Activated naive CD4-positive, alpha-beta T cell treated with anti-CD3 and anti-CD28 coated beads, Interleukin-2, amount 50 U/mL, for 24 hours (primary cell): ENCODE results near the gene HOXB6.
A peak's percentile ranks its signal among the peaks of the same experiment; 100 is the strongest.

Experiments
- H3K27ac Mint-ChIP-seq: one replicate; pipeline ENCODE4 v1.8.0; 2021; ENCODE audit warnings: mild to moderate bottlenecking, mixed read lengths
- H3K27me3 Mint-ChIP-seq: one replicate; pipeline ENCODE4 v1.8.0; 2021; ENCODE audit warnings: mixed read lengths
- H3K36me3 Mint-ChIP-seq: one replicate; pipeline ENCODE4 v1.8.0; 2021; ENCODE audit warnings: mixed read lengths
- H3K4me1 Mint-ChIP-seq: one replicate; pipeline ENCODE4 v1.8.0; 2021; ENCODE audit warnings: mixed read lengths
- H3K4me3 Mint-ChIP-seq: one replicate; pipeline ENCODE4 v1.8.0; 2021; ENCODE audit warnings: mild to moderate bottlenecking, mixed read lengths
- H3K9me3 Mint-ChIP-seq: one replicate; pipeline ENCODE4 v1.8.0; 2021; ENCODE audit warnings: mixed read lengths

Gene HOXB6

DNA sequence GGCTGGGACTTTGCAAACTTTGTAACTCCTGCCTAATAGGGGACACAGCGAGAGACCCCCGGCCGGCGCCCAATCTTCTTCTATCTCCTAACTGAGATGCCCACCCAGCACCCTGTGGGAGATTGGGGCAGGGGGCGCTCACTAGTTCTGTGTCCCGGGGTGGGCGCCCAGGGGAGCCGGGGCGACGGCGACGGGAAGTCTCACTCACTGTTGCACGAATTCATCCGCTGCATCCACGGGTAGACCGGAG lies 7.3 kb downstream of the HOXB6 start:
- Mint-ChIP-seq H3K4me1 (peaks cover 46% of the 10 kb centered on the region), H3K36me3 (peaks cover 2% of the 10 kb centered on the region), H3K4me3 (peak overlapping the region; percentile 93), H3K9me3 (no peaks in the 10 kb centered on the region), H3K27ac (no peak overlapping the region), H3K27me3 (peaks cover 80% of the 10 kb centered on the region)

DNA sequence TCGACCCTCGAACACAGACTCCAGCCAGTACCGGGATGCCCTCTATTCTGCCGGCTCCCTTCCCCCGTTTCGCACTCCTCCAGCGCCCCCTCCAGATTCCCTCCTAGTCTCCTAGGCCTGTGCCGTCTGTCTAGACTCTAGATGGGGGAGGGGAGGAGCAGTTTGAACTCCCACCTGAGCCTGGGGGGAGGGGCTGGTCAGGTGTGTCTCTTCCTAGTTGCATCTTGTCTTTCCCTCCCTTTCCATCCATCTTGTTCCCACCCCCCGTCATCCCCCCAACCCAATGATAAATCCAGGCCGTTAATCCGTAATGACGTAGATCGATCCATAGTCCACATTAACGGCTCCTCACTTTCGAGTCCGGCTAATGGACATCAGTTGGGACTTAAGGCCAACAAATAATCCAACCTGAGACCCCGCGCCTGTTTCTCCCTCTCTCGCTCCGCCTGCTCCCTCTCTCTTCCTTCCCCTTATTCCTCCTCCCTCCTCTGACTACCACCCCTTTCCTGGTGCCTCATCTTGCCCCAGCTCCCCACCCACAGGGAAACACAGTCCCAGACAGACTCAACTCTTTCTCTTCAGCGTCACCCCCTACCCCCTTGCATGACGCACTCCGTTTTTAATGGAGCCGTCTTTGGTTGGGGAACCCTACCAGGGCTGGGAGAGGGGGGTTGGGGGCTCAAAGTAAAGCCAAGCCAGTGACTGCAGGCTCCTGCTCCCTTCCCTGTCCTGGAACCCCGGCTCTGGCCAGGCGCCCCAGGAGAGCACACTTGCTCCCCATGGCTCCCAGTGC lies 7.9 kb downstream of the HOXB6 start:
- Mint-ChIP-seq H3K27me3 (peaks cover 80% of the 10 kb centered on the region), H3K9me3 (no peaks in the 10 kb centered on the region), H3K4me1 (peaks cover 48% of the 10 kb centered on the region), H3K4me3 (peak overlapping the region; percentile 93), H3K27ac (peak overlapping the region; percentile 77), H3K36me3 (peaks cover 2% of the 10 kb centered on the region)

DNA sequence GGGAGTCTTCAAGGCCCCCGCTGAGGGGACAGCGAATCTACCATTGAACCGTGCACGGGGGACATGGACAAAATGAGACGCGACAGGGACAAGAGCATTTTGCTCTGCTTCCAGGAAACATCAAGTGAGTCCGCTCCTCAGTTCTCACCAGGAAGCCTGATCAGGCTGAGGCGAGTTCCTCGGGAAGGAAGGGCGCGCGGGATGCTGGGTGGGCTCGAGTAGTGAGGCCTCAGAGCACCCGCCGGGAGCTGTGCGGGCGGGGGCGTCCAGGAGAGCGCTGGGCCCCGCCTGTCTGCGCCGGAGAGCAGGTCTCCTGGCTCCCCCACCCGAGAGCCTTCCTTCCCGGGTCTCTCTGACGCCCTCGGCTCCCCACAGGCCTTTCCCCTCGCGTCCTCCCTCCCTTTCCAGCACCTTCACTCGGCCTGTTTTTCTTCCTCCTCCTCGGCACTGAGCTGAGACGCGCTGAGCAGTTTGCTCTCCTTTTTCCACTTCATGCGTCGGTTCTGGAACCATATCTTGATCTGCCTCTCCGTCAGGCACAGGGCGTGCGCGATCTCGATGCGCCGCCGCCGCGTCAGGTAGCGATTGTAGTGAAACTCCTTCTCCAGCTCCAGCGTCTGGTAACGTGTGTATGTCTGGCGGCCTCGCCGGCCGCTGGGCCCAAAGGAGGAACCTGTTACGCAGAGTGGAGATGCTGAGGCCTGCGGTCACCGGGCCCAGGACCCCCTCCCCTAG lies 8.6 kb downstream of the HOXB6 start:
- Mint-ChIP-seq H3K36me3 (peaks cover 2% of the 10 kb centered on the region), H3K4me1 (peaks cover 48% of the 10 kb centered on the region), H3K27ac (peak overlapping the region; percentile 77), H3K27me3 (peaks cover 80% of the 10 kb centered on the region), H3K9me3 (no peaks in the 10 kb centered on the region), H3K4me3 (peak overlapping the region; percentile 93)

DNA sequence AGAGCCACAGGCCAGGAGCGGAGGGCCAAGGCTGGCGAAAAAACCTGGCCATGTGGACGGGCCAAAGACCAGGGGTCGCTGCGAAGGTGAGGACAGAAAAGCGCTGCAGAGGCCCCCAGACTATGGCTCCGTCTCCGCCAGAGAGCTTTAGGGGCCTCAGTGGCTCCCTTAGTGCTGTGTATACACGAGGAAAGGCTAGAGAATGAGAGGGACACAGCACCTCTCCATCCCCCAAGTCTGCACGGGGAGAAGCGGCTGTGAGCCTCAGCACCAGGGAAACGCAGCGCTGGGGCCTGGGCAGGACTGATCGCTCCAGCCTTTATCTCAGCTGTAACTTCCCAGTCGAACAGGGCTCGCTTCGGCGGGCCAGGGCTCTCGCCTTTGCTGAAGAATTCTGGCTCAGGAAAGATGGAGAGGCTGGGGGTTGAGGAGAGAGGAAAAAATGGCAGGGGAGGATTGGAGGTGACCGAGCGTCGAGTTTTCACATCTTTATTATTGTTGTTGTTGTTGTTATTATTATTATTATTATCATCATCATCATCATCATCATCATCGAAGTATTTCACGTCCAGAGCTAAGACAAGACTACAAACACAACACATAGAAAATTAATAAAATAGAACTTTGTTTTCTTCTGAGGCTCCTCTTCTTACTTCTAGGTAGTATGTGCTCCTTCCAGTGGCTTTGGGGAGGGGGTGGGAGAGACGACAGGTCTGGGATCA lies 9.3 kb downstream of the HOXB6 start:
- Mint-ChIP-seq H3K4me3 (peak overlapping the region; percentile 73), H3K9me3 (no peaks in the 10 kb centered on the region), H3K4me1 (peaks cover 48% of the 10 kb centered on the region), H3K36me3 (peaks cover 2% of the 10 kb centered on the region), H3K27ac (peak overlapping the region; percentile 76), H3K27me3 (peaks cover 77% of the 10 kb centered on the region)

DNA sequence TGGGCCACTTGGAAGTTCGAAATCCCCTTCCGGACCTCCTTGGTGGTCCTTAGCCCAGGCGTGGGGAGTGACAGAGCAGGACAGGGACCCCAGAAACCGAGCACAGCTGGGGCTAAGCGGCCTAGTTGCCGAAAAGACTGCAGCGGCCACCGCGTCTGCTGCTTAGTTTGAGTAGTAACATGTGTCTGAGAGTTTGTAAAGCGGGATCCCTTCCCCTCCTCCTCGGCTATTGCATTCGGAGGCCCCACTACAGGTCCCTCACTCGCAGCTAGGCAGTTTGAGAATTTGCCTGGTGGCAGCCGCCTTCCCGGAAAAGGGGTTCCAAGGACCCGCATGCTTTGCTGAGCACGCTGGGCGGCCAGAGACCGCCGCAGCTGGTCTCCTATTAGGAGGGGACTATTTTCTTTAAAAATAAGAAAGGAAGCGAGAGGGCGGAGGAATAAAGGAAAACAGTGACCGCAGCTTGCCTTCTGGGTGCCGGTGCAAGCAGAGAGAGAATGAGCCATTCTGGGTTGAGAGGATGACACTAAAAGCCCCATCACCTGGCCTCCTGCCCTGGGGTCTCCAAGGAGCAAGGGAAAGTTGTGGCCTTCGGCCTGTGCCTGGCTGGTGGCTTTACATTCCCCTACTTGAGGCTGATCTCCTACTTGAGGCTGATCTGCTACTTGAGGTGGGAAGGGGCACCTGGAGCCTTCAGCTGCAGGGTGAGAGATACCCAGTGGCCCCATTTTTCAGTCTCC lies 10.1 kb downstream of the HOXB6 start:
- Mint-ChIP-seq H3K36me3 (peaks cover 2% of the 10 kb centered on the region), H3K27me3 (peaks cover 75% of the 10 kb centered on the region), H3K4me1 (peaks cover 50% of the 10 kb centered on the region), H3K27ac (peak overlapping the region; percentile 11), H3K9me3 (no peaks in the 10 kb centered on the region), H3K4me3 (no peak overlapping the region)

DNA sequence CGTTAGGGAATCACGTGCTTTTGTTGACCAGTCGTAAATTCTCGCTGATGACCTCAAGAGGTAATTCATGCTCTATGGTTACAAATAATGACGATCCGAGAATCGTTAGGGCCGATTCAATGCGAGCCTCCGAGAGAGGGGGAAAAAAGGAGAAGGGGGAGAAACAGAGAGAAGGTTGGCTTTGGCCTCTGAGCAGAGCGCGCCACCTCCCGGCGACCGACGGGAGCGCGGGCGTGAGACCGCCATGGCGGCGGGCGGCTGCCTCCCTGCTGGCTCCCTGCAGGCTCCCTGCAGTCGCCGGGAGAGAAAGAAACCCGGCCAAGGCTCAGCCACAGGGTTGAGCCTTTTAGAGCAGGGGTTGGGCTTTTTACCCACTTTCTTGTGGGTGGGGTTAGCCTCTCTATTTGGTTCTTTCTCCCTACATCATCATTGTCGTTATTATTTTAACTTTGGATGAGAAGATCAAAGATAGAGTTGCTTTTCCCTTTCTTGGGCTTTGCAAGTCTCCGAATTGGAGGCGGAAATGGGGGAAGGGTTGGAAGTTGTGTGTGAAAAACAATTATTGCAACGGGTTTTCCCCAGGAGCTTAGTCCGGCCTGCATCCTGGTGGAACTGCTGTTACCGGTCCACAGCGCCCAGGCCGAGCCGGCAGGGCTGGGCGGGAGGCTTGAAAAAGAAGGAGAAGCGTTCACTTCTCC lies 10.8 kb downstream of the HOXB6 start:
- Mint-ChIP-seq H3K9me3 (no peaks in the 10 kb centered on the region), H3K27ac (peak overlapping the region; percentile 11), H3K27me3 (peaks cover 73% of the 10 kb centered on the region), H3K36me3 (peaks cover 2% of the 10 kb centered on the region), H3K4me3 (peak overlapping the region; percentile 84), H3K4me1 (peaks cover 53% of the 10 kb centered on the region)

DNA sequence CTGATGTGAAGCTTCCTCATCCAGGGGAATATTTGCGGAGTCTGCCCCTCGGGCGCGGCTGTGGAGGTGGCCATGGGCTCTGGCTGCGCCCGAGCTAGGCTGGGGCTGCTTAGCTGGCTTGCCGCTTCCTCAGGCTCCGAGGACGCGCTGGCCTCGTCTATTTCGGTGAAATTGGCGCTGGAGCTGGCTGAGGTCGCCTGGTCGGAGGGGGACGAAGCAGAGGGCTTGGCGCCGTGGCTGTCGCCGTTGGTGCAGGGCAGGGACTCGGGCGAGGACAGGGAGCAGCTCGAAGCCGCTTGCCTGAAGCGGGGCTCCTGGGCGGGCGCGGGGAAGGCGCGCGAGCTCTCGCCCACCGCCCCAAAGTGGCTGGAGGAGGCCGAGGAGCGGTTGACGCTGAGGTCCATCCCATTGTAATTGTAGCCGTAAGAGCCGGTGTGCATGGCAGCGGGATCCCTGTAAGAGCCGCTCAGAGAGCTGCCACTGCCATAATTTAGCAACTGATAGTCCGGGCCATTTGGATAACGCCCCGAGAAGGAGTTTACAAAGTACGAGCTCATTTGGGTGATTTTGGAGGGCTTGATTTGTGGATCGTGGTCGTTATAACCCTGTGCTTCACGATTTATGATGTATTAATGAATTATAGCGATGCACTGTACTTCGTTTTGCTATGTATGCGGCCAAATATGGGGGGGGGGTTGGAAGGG lies 11.5 kb downstream of the HOXB6 start, which contains the start of gene HOXB5:
TSS of gene HOXB5 (minus strand) at position 654 of the 704 bp plus-strand sequence. CDS start at position 557, 97 bp downstream.
- Mint-ChIP-seq H3K36me3 (peaks cover 2% of the 10 kb centered on the region), H3K27me3 (peaks cover 70% of the 10 kb centered on the region), H3K4me3 (peak within 1 kb of the TSS; percentile 84), H3K27ac (peak within 1 kb of the TSS; percentile 62), H3K4me1 (peaks cover 47% of the 10 kb centered on the region), H3K9me3 (no peaks in the 10 kb centered on the region)

DNA sequence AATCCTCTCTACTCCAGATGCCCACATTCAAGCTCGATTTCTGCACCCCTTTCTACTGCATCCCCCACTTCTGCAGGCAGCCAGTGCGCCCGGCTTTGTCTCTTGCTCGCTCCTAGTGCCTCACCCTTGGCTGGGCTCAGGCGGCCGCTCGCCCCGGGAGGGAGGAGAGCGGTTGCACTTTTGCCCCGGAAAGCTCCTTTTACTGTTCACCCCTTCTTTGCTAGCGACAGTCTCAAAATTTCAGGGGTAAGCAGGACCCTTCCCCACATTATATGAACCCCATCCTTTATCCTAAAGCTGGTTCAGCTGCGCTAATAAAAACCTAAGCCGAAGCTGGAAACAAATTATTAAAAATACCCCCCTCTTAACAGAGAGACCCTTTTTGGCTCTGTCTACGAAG lies 12.2 kb downstream of the HOXB6 start:
- Mint-ChIP-seq H3K4me1 (peaks cover 40% of the 10 kb centered on the region), H3K4me3 (peak overlapping the region; percentile 84), H3K27me3 (peaks cover 71% of the 10 kb centered on the region), H3K9me3 (no peaks in the 10 kb centered on the region), H3K27ac (peak overlapping the region; percentile 62), H3K36me3 (peaks cover 2% of the 10 kb centered on the region)

DNA sequence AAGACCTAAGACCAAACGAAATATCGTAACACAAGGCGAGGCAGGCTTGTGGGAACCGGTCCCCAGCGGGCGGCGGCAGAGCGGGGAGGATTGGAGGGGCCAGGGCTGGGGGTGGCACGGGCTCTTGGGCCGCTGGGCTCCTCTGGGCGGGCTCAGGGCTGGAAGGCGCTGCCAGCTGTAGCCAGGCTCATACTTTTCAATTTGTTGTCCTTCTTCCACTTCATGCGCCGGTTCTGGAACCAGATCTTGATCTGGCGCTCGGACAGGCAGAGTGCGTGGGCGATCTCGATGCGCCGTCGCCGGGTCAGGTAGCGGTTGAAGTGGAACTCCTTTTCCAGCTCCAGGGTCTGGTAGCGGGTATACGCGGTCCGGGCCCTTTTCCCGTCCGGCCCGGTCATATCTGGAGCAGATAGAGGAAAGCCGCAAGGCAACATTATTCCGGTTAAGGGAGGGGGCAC lies 12.7 kb downstream of the HOXB6 start:
- peaks cover 2% of the 10 kb centered on the region for H3K36me3 Mint-ChIP-seq
- H3K4me1 Mint-ChIP-seq = peaks cover 35% of the 10 kb centered on the region
- no peaks in the 10 kb centered on the region for H3K9me3 Mint-ChIP-seq
- no peak overlapping the region for H3K27ac Mint-ChIP-seq
- no peak overlapping the region for H3K4me3 Mint-ChIP-seq
- peaks cover 72% of the 10 kb centered on the region for H3K27me3 Mint-ChIP-seq

DNA sequence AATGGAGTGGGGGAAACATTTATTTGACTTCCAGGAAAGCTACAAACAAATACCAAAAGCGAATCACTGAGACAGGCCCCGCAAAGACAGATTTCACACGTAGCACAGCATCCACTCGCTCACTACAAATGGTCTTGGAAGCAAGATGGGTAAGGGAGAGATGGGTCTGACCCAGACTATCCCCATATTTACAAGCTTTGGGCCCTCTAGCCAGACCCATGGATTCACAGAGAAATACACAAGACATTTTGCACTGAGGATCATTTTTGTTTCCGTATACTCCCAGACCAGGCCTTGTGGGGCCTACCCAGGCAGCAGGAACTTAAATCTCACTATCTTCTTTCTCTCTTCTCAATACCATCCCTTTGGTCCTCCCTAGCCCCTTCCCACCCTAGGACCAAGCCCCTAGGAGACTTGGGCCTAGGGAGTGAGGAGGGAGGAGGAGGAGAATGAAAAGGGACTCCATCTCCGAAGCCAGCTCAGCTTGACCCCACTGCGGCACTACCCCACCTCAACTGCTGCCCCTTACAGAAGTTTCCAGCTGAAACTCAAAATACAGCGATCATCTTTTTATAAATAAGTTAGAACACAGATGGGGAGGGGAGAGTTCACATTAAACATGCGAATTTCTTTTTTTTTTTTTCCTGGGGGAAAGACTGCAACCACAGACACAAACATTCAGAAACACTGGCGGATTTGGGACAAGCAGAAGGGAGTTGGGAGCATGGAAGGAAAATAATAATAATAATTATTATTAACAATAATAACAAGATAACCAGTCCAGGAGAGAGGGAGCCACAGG lies 13.3 kb downstream of the HOXB6 start:
- Mint-ChIP-seq H3K4me3 (no peak overlapping the region), H3K4me1 (peaks cover 31% of the 10 kb centered on the region), H3K27ac (no peak overlapping the region), H3K36me3 (peaks cover 2% of the 10 kb centered on the region), H3K9me3 (no peaks in the 10 kb centered on the region), H3K27me3 (peaks cover 71% of the 10 kb centered on the region)

DNA sequence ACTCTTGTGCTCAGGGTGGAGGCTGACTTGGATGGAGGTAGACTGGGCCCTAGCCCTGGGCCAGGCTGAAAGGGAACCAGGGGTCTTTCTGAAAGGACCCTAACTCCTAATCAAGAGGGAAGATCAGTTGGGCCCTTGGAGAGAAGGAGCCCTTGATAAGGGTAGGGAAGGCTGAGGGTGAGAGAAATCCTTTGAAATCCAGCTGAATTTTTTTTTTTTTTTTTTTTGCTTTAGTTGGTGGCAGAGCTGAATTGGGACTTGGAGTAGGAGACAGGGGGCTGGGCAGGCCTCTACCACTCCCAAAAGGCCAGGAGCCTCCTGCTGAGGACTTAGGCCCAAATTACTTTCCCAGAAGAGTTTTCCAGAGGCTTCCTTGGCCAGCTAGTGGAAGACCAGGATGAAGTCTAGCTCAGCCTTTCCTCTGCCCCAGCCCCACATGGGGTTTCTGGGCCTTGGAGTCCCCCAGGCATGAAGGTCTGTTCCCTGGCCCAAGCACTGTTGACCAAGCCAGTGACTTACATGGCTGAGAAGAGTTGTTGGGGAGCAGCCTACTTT lies 14.1 kb downstream of the HOXB6 start:
- peaks cover 72% of the 10 kb centered on the region for H3K27me3 Mint-ChIP-seq
- peaks cover 32% of the 10 kb centered on the region for H3K4me1 Mint-ChIP-seq
- H3K9me3 Mint-ChIP-seq = no peaks in the 10 kb centered on the region
- H3K4me3 Mint-ChIP-seq = no peak overlapping the region
- H3K27ac Mint-ChIP-seq = no peak overlapping the region
- H3K36me3 Mint-ChIP-seq = no peaks in the 10 kb centered on the region

DNA sequence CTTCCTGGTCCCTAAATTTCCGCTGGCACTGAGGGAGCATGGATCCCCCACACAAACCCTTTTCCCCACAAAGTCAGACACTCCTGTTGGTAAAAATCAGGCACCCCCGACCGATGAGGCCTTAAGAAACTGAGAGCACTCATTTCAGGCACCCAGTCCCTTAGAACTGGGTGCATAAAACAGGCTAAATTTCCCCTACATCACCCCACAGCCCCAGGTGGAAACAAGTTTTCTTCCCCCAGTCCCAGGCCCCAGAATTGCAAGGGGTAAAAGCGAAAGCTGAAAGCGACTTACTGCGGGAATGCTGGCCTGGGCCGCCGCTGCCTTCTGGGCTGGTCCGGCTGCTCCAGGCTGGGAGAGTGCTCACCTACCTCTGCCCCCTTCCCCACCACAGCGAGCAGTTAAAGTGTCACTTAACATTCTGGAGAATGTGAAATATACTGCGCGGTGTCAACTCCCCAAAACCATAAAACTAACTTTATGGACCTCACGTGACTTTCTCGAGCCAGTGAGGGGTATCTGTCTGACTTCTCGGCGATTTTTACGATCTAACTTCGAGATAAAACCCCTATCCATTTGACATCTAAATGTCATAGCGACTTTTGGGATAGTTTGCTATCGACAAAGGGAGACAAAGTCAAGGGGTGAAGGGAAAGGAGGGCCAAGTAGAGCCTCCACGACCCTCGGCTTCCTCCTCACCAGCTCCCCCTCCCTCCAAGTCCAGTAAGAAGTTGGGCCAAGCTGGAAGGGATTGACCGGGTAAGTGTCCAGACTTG lies 14.8 kb downstream of the HOXB6 start, which contains the start of gene HOXB3:
TSS of gene HOXB3 (minus strand) at position 411 of the 776 bp plus-strand sequence. CDS start 37,767 bp downstream, outside the sequence.
- Mint-ChIP-seq H3K4me3 (no peak within 1 kb of the TSS), H3K9me3 (no peaks in the 10 kb centered on the region), H3K27me3 (peaks cover 70% of the 10 kb centered on the region), H3K4me1 (peaks cover 35% of the 10 kb centered on the region), H3K36me3 (no peaks in the 10 kb centered on the region), H3K27ac (no peak within 1 kb of the TSS)
